NCI-H1417 (cell line): ENCODE measurements around the gene BCAS2.
A peak's percentile ranks its signal among the peaks of the same experiment; 100 is the strongest.
"Not testable (repeated sequence)": the region's sequence is repeated elsewhere in the genome, so short reads cannot be mapped to it uniquely, and the experiment has no call there.

Experiments used
- DNase-seq, 3 experiments: peaks; one replicate each; lab custom pipeline; 2025; lab: John Stamatoyannopoulos, UW

Gene BCAS2

DNA sequence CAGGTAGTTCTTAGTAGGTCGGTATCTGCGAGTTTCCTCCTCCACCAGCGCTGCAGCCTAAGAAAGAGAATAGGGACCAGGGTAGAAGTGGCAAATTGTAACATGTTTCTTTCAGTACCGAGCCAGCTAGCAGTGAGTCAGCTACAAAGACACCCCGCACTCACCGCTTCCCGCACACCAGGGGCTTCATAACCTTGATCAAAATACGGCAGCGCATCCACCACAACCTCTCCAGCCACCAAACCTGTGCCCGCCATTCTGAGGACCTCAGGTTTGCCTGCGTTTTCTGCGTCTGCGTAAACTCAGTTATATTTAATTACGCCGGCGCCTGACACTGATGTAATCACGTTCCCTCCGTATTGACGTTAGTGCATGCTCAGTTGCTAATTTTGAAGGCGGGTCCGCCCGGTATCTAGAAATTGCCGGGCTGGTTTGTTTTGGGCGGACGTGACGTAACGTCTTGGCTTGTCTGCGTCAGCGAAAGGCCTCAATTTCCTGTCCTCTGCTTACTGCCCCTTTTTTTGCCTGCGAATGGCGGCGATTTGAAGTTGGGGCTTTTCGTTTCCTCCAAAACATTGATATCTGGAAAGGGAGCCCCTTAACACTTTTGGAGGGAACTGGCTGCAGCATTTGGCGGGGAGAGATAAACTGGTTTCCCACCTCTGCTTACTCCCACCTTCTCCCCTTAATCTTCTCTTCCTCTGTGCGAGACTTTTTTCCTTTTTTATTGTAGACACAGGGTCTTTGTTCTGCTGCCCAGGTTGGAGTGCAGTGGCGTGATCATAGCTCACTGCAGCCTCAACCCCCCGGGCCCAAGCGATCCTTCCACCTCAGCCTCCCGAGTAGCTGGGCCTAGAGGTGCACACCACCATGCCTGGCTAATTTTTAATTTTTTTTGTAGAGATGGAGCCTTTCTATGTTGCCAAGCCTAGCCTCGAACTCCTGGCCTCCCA, at the start of gene BCAS2:
Gene BCAS2 (minus strand): TSS at position 281 of the 953 bp plus-strand sequence. CDS start 24 bp downstream, at position 257.
- DNase-seq = peak; percentile 94 to 99 (median 98)

DNA sequence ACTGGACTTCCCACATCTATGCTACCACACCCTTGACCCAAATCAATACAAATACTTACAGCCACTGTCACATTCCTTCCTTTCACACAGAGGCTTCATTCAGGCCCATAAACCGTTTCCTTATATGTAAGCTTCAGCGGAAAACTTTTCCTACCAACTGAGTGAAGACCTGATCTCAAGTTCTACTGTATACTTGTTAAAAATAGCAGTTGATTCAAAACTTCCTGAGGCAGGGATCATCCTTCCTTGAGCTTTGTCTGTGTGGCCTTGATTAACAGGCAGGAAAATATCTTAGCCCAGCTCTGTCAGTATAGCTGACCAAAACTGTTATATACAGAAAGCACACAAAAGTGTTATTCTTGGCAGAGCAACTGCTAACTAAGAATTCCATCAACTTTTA, 45.7 kb upstream of the BCAS2 start:
- DNase-seq = no peak

- no peak for DNase-seq
Measured at GRCh38 chr1:114623364-114623763, 41.9 kb upstream of the BCAS2 start.

GRCh38 chr1:114620419-114620818, 39.0 kb upstream of the BCAS2 start:
- no peak for DNase-seq

GRCh38 chr1:114618606-114619005, 37.2 kb upstream of the BCAS2 start:
- DNase-seq = no peak

DNA sequence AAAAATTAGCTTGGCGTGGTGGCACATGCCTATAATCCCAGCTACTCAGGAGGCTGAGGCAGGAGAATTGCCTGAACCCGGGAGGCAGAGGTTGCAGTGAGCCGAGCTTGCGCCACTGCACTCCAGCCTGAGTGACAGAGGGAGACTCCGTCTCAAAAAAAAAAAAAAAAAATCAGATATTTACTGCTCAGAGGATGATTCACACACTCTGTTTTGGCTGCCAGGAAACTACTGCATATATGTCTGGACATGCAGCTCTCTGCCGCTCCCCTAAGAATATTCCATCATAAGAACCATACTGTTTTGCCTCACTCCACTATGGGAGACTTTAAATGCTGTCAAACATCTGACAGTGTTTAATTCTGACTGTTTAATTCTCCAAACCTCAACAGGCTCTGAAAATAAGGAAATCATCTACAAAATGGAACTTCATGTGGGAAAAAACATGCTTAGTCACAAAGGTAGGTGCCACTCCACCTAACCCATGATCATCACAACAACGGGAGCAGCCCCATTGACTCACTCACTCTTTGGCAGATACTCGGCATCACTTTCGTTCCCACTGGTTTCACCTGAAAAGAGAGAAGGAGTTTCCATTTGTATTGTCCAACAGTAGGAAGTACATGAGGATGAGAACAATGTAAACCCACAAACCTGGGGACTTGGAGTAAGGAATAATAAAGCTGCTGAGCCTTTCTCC, 29.3 kb upstream of the BCAS2 start:
- no peak for DNase-seq

DNA sequence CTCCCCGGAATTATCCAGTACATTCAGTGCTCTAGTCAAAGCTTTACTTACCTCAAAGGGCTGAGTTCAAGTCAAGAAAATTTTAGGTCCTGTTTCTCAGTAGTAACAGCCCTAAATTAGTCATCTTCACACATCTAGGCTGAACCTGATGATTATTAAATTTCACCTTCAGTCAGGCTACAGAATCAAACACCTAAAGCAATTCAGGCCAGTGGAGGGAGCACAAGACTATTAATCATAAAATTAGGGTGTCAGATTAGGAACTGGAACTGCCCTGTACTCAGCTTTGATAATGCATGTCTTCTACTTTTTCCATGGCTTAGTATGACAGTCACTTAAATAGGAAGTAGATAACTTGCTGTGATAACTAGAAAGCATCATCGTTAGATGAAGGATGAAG, 28.4 kb upstream of the BCAS2 start:
- no peak for DNase-seq

DNA sequence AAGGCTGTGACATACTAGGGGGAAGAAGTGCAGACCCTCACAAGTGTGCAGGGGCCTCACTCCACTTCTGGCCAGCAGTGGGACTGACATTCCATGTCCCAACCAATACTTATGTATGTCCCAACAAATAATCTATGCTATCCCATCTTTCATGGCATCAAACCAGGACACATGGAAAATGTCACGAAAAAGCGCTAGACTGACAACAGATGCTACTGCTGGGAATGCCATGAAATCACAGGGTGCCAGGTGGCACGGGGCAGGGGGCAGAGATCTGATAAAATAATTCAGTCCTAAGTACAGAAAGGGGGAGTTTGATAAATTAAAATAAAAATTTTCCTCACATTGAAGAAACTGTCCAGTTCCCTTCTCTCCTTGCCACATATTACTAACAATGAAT, 27.6 kb upstream of the BCAS2 start:
- DNase-seq = no peak

DNA sequence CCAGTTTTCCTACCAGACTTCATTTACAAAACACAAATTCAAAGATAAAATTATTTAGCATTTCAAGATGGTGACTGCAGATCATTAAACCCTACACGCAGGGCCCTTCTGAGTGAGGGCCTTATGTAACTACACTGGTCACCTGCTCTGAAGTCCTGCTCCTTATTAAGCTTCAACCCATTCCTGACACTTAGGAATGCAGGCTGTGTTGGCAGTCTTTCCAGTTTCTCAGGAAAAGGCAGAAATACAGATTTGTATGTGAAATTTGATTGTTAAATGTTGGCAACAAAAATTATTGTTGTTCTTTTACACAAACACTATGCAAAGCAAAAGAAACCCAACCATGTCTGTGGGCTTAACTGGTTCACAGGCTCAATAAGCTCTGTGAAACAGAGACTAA, 25.8 kb upstream of the BCAS2 start:
- no peak for DNase-seq

DNA sequence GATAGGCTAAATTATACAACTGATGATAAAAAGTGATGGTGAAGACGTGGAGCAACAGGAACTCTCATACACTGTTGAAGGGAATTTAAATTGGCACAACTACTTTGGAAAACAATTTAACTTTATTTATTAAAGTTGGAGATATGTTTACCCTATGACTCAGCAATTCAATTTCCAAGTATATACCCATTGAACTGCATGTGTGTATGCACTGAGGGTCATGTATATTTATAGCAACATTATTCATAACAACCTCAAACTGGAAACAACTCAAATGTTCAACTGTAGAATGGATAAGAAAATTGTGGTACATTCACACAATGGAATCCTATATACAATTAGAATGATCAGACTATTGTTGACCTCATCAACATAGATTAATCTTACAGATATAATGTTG, 16.5 kb upstream of the BCAS2 start:
- DNase-seq = no peak

- no peak for DNase-seq
Measured at GRCh38 chr1:114595602-114596001, 14.2 kb upstream of the BCAS2 start.

GRCh38 chr1:114594046-114594445, 12.6 kb upstream of the BCAS2 start:
- DNase-seq = no peak

- DNase-seq = no peak
Measured at GRCh38 chr1:114589122-114589521, 7.7 kb upstream of the BCAS2 start.

GRCh38 chr1:114588196-114588689, 6.8 kb upstream of the BCAS2 start:
- no peak for DNase-seq

DNA sequence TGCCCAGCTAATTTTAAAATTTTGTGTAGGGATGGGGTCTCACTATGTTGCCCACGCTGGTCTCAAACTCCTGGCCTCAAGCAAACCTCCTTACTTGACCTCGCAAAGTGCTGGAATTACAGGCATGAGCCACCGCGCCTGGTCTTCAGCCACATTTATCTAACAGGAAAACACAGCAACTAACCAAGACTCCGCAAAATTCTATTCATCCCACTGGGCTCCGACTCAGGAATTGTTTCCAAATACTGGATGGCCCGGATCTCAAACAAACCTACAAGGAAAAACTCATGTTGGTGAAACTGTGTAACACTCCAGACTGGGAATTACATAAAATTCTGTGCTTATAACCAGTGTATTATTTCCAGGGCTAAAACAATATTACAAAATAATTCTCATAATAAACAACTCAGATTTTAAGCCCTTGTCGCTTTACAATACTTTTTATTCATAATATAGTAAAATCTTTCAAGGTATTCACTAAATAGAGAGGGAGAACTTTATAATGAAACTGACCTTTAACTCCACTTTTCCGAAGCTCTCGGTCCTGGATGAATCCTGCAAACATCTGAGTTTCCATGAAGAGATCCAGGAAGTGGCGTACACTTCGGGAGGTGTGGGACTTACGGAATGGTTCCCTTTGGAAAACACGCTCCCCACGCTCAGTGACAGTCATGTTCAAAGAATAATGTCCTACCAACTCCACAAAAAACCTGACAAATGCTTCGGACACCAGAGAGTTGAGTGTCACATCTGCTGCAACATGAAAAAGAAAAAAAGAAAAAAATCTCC, 6.0 kb upstream of the BCAS2 start:
- DNase-seq = no peak

DNA sequence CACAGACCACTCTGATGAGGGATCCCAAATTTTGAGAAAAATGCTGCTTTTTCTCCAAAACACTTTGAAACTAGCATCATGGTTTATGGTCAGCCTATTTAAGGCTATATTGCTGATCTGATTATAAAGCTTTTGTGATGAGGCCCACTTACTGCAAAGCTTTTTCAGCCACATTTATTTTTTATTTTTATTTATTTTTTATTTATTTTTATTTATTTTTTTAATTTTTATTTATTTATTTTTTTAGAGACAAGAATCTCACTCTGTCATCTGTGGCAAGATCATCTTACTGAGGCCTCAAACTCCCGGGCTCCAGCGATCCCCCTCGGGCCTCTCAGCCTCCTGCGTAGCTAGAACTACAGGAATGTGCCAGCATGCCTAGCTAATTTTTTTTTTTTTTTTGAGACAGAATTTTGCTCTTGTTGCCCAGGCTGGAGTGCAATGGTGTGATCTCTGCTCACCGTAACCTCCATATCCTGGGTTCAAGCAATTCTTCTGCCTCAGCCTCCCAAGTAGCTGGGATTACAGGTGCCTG, 5.2 kb upstream of the BCAS2 start:
- no peak for DNase-seq

DNA sequence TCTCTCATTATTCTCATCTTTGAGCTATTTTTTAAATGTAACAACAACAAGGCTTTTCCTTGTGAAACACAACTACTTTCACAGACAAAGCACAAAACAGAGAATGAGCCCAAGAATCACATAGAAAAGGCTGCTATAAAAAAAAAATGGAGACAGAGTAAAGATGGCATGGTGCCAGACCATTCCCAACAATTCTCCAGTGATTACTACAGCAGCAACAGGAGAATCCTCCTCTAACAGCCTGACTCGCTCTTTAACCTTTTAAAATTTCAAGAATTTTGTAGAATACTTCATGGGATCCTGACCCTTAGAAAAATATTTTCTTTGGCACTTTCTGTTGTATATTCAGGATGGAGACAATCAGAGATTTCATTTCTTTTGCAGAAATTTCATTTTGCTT, 3.8 kb upstream of the BCAS2 start:
- no peak for DNase-seq

GRCh38 chr1:114574365-114574764, 7.0 kb downstream of the BCAS2 start:
- no peak for DNase-seq

- DNase-seq = no peak
Measured at GRCh38 chr1:114564141-114564540, 17.3 kb downstream of the BCAS2 start.

- DNase-seq = not testable (repeated sequence)
Measured at GRCh38 chr1:114562978-114563510, 18.4 kb downstream of the BCAS2 start.

GRCh38 chr1:114561333-114561732, 20.1 kb downstream of the BCAS2 start:
- DNase-seq = no peak

DNA sequence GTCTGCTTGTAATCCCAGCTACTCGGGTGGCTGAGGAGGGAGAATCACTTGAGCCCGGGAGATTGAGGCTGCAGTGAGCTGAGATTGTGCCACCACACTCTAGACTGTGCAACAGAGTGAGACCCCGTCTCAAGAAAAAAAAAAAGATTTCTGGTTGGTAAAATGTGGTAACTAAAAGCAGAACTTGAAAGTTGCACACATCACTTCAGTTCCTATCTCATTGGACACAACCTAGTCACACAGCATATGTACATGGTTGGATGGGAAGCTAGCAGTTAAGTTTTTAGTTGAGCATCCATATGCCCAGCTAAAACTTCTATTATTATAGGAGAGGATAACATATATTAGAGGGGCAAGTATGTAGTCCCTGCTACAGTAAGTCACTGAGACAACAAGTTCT, 22.1 kb downstream of the BCAS2 start:
- no peak for DNase-seq
